Inferior parietal cortex (tissue), 1 donor: ENCODE measurements around the gene RIOX2.

Source experiments
- DNase-seq: peaks from one replicate; pipeline ENCODE4 v3.0.0-alpha.2; 2016; ENCODE audit errors: extremely low spot score

Gene RIOX2

DNA sequence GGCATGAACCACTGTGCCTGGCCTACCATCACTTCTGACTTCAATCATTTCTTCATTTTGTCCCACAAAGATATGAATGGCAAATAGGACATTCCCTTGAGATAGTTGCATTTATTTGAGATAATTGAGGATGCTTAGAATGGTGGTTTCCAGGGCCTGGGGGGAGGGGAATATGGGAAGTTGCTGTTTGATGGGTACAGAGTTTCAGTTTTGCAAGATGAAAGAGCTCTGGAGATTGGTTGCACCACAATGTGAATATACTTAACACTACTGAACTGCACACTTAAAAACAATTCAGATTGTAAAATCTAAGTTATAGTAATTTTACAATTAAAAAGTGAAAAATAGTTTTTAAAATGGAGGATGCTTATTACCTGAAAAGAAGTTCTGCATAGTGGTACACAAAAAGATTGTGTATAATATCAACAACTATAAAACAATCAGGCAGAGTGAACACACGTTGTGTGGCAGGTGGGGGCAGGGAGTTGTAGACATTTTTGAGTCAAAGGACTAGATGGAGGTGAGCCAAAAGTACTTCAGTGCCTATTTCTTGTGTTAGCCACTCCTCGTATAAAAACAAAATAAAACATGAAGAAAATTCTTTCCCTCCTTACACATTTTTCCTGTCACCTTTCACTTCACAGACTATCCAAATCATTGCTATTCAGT lies 18.5 kb upstream of the RIOX2 start:
- no peak for DNase-seq

DNA sequence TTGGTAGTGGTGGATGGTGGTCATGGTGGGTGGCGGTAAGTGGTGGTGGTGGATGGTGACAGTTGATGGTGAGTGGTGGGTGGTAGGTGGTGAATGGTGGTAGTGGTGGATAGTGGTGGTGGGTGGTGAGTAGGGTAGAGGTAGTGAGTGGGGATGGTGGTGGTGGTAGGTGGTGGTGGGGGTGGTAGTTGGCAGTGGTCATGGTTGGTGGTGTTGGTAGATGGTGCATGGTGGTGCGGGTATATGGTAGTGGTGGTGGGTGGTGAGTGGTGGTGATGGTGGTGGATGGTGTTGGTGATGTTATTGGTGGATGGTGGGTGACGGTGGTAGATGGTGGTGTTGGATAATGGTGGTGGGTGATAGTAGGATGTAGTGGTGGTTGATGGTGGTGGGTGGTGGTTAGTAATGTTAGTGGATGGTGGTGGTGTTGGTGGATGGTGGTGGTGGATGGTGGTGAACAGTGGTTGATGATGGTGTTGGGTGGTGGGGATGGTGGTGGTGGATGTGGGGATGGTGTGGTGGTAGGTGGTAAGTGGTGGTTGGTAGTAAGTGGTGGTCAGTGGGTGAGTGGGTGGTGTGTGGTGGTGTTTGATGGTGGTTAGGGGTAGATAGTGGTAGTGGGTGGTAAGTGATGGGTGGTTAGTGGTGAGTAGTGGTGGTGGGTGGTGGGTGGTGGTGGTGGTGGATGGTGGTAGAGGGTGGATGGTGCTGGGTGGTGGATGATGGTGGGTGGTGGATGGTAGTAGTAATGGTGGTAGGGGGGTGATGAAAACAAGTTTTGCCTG lies 16.7 kb upstream of the RIOX2 start:
- DNase-seq = no peak

- DNase-seq = no peak
Measured at GRCh38 chr3:97987306-97987705, 15.1 kb upstream of the RIOX2 start.

DNA sequence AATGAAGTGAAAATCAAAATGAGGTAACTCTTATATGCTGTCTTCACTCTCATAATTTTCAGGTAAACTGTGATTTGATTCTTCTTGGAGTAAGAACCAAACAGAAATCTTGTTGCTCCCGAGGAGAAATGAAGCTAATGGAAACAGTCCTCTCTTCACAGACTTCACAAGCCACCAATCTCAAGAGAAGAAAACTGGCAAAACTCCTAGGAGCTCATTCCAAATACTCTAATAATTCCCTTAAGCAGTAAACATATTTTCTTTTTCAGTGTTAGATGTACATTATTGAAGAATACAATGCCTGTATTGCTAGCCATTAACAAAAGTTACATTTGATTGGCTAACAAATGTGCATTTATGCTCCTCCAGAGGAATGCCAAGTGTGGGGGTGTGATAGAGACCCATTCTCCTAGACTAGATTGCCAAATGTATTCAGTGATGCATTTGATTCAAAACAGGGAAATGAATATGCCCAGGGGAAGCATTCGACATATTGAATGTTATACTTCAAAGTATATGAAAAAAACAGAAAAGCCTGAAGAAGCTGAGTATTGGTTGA lies 11.8 kb upstream of the RIOX2 start:
- no peak for DNase-seq

DNA sequence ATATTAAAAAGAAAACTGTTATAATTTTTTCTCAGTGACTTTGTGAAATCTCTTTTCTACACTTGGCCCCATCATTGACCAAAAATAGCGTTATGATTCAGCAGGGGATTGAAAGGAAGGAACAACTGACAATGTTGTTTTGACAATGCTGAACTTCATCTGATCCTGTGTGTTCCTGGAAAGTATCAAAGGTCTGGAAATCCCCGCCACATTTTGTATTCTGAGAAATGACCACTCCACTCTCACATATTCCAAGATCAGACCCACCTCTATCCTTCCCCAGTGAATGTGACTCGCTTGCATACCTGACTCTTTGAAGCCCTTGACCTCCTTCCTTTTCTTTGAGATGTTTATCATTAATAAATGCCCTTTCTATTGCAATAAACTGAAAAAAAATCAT lies 9.7 kb upstream of the RIOX2 start:
- no peak for DNase-seq

DNA sequence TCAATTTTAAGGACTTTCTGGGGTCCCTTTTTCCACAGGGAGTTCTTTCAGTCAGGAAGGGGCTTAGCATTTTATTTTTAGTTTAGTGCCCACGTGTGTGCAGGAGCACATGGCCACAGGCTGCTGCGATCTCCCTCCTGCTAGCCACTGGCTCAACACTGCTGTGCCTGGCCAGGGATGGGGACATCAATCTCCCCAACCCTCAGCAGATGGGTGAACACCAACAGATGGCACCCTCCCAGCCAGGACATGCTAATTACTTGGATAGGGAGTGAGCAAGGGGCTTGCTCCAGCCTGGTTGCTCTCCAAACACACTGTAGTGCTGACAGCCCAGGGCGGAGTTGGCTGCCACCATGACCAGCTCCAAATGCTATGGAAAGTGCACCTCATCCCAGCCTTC lies 7.4 kb upstream of the RIOX2 start:
- no peak for DNase-seq

DNA sequence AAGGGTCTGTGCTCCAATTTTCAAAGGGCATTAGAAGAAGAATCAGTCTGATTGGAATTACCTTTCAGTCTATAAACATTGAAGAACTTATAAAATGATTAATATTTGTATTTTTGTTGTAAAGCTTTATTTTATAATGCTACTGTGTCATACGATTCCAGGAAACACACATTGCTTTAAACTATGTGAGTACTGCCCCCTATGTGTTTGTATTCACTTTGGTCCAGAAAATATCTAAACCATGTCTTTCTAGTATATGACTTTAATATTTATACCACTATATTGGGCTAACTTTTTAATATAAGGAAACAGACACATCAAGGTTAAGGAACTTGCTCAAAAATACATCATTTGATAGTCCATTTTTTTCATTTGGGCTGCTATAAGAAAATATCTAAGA lies 3.2 kb upstream of the RIOX2 start:
- no peak for DNase-seq

DNA sequence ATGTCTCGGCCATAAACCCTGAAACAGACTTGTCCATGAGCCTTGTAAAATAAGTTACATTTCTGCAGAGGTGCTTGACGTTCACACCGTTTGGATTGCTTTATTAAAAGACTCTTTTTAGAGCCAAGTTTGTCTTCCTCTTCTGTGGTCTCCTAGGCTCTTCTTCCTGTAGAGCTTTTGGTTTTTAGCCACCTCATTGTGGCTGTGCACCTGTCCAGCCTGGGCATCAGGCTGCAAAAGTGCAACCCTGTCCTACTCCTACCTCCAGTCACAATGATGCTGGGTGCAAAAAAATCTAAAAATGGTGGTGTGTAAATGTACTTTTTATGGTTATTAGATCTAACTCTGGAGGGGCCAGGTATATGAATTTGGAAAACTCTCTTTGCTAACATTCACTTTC lies 2.8 kb upstream of the RIOX2 start:
- DNase-seq = no peak

DNA sequence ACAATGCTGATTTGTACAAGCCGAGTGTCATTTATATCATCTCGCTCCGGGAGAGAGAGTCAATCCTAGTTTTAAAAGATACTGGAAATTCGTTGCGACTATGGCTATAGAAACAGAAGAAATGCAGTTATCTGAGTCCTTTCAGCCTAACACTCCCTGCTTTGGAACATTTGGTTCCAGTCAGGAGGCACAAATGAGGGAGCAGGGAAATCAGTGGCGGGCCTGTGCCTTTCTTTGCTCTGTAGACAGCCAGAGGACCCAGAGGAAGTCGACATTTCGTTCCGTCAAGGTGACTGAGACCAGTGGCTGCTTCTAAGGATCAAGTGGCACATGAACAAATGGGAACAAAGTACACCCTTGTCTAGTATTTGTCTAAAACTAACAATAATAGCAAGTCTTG lies 745 bp upstream of the RIOX2 start:
- no peak for DNase-seq

- DNase-seq = no peak
Measured at GRCh38 chr3:97970956-97971620, 1.1 kb downstream of the RIOX2 start.

GRCh38 chr3:97970156-97970555 lies 2.1 kb downstream of the RIOX2 start:
- no peak for DNase-seq

GRCh38 chr3:97969541-97969940 lies 2.7 kb downstream of the RIOX2 start:
- DNase-seq = no peak

GRCh38 chr3:97968376-97968775 lies 3.9 kb downstream of the RIOX2 start:
- DNase-seq = no peak

GRCh38 chr3:97967966-97968365 lies 4.3 kb downstream of the RIOX2 start:
- DNase-seq = no peak

DNA sequence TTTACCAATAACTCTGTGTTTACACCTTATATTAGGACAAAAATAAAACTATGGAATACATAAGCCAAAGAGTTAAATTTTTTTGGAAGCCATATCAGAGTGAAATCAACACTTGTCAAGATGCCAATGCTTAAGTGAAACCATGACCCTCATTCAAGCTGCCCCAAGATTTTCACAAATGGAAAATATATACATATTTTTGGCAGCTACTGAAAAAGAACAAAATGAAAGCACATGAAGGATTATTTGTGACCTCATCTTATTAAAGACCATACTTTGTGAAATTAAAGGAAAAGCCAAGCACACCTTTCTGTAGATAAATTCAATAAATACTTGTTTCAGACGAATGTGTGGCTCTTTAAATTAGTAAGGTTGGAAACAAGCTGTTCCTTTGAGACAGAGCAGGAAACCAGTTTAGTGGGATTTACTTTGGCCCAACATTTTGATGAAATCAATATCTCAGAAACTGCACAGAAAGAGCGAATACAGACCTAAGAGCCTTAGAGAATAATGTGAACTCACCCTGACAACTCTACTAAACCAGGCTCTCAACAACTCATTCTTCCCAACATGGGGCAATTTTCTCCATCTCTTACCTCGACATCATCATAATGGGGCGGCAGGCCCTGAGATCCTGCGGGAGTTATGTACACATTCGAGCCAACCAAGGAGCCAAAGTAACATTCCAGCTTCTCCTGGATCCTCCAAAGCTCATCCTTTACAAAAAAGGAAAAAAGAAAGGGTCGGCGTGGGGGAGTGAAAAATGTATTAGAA lies 11.1 kb downstream of the RIOX2 start:
- DNase-seq = no peak

DNA sequence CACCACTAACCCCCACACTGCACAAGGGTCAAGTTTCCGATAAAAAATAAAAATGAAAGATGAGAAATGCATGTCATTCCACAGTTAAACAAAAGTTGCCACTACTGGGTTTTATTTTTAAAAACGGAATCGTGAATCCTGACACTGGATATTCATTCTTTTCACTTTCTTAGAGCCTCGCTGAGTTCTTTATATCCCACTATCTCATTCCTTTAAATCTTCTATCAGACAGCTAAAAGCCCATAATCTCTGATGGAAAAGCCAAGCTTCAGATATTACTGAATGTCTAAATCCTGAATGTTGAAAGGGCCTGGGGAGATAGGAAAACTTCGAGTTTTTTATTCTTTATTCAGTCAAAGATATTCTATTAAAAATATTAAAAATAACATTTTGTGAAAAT lies 11.7 kb downstream of the RIOX2 start:
- no peak for DNase-seq

DNA sequence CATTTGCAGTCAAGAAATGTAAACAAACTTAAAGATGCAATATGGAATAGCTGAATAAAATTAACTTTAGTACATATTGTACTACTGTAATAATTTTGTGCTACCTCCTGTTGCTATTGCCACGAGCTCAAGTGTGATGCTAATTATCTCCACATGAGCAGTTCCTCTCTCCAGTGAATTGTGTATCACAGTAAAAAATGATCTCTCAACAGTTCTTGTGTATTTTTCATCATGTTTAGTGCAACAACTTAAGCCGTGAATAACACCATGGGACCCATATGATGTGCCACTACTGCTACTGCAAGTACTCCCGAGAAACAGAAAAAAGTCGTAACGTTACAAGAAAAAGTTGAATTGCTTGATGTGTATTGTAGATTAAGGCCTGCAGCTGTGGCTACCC lies 12.4 kb downstream of the RIOX2 start:
- no peak for DNase-seq

- DNase-seq = no peak
Measured at GRCh38 chr3:97958796-97959195, 13.4 kb downstream of the RIOX2 start.

DNA sequence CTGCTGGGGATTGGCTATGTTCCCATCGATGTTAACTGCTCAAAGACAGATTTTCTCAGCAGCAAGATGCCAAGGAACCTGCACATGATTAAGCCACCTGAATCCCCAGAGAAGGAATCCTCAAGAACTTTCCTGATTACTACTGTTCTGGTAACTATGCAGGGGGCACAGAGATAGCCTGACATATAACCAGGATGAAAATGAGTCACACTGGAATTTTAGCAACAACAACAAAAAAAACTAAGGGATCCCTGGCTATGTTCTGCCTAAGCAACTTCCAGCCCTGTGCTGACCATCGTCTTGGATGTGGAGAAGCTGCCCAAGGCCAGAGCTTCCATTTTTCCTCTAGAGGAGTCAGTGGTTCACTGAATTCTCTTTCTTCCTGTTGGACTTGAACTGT lies 13.8 kb downstream of the RIOX2 start:
- no peak for DNase-seq

- DNase-seq = no peak
Measured at GRCh38 chr3:97957617-97958311, 14.5 kb downstream of the RIOX2 start.

GRCh38 chr3:97956051-97956450 lies 16.2 kb downstream of the RIOX2 start:
- no peak for DNase-seq
